ENCODE data around the gene PSMG3.

Gene PSMG3

GRCh38 chr7:1542841-1543747 is 26.7 kb downstream of the PSMG3 start:
- Histone ChIP-seq H3K9me3 (ENCODE audit: insufficient read depth, low read length) (no peaks in the 10 kb centered on the region), H3K4me1 (ENCODE audit: insufficient read depth, insufficient read length) (peaks cover 10% of the 10 kb centered on the region), H3K4me3 (ENCODE audit: insufficient read length, low read depth) (no peak overlapping the region), H3K27me3 (ENCODE audit: insufficient read depth, insufficient read length) (no peaks in the 10 kb centered on the region), H3K9ac (ENCODE audit: insufficient read length, low read depth) (no peak overlapping the region), H3K36me3 (ENCODE audit: insufficient read depth, insufficient read length, low read length) (peaks cover 54% of the 10 kb centered on the region)
- TF ChIP-seq ZNF274 (IDR thresholded peaks at IDR 0.05; ENCODE audit: low read depth, low read length) (no peak), SUZ12 (IDR thresholded peaks at IDR 0.05; ENCODE audit: extremely low read depth, insufficient read depth, insufficient read length) (no peak), YY1 (IDR thresholded peaks at IDR 0.05; ENCODE audit: insufficient read depth, insufficient read length) (no peak)
- no peak for DNase-seq (ENCODE audit: low read depth, low spot score)

GRCh38 chr7:1542329-1542728 is 27.5 kb downstream of the PSMG3 start:
- peaks cover 54% of the 10 kb centered on the region for H3K36me3 ChIP-seq (ENCODE audit: insufficient read depth, insufficient read length, low read length)

GRCh38 chr7:1541431-1542162 is 28.2 kb downstream of the PSMG3 start:
- no peaks in the 10 kb centered on the region for H3K27me3 ChIP-seq (ENCODE audit: insufficient read depth, insufficient read length)
- H3K4me1 ChIP-seq (ENCODE audit: insufficient read depth, insufficient read length) = peaks cover 22% of the 10 kb centered on the region
- H3K9ac ChIP-seq (ENCODE audit: insufficient read length, low read depth) = no peak overlapping the region
- peaks cover 54% of the 10 kb centered on the region for H3K36me3 ChIP-seq (ENCODE audit: insufficient read depth, insufficient read length, low read length)
- no peak overlapping the region for H3K4me3 ChIP-seq (ENCODE audit: insufficient read length, low read depth)
- no peak for DNase-seq (ENCODE audit: low read depth, low spot score)
- no peak for TF ChIP-seq YY1 (IDR thresholded peaks at IDR 0.05; ENCODE audit: insufficient read depth, insufficient read length)
- no peak for TF ChIP-seq ZNF274 (IDR thresholded peaks at IDR 0.05; ENCODE audit: low read depth, low read length)
- TF ChIP-seq SUZ12 (IDR thresholded peaks at IDR 0.05; ENCODE audit: extremely low read depth, insufficient read depth, insufficient read length) = no peak
- no peaks in the 10 kb centered on the region for H3K9me3 ChIP-seq (ENCODE audit: insufficient read depth, low read length)

More at GRCh38 chr7:1542329-1542728, 27.5 kb downstream of the PSMG3 start:
- Histone ChIP-seq H3K9me3 (ENCODE audit: insufficient read depth, low read length) (no peaks in the 10 kb centered on the region), H3K27me3 (ENCODE audit: insufficient read depth, insufficient read length) (no peaks in the 10 kb centered on the region), H3K9ac (ENCODE audit: insufficient read length, low read depth) (no peak overlapping the region), H3K4me1 (ENCODE audit: insufficient read depth, insufficient read length) (peaks cover 17% of the 10 kb centered on the region), H3K4me3 (ENCODE audit: insufficient read length, low read depth) (no peak overlapping the region)
- no peak for DNase-seq (ENCODE audit: low read depth, low spot score)
- TF ChIP-seq ZNF274 (IDR thresholded peaks at IDR 0.05; ENCODE audit: low read depth, low read length) (no peak), SUZ12 (IDR thresholded peaks at IDR 0.05; ENCODE audit: extremely low read depth, insufficient read depth, insufficient read length) (no peak), YY1 (IDR thresholded peaks at IDR 0.05; ENCODE audit: insufficient read depth, insufficient read length) (no peak)

GRCh38 chr7:1540776-1541271 is 29.0 kb downstream of the PSMG3 start:
- H3K9ac ChIP-seq (ENCODE audit: insufficient read length, low read depth) = no peak overlapping the region
- H3K9me3 ChIP-seq (ENCODE audit: insufficient read depth, low read length) = no peaks in the 10 kb centered on the region
- H3K4me1 ChIP-seq (ENCODE audit: insufficient read depth, insufficient read length) = peaks cover 29% of the 10 kb centered on the region
- no peaks in the 10 kb centered on the region for H3K27me3 ChIP-seq (ENCODE audit: insufficient read depth, insufficient read length)
- TF ChIP-seq SUZ12 (IDR thresholded peaks at IDR 0.05; ENCODE audit: extremely low read depth, insufficient read depth, insufficient read length) (no peak), ZNF274 (IDR thresholded peaks at IDR 0.05; ENCODE audit: low read depth, low read length) (no peak), YY1 (IDR thresholded peaks at IDR 0.05; ENCODE audit: insufficient read depth, insufficient read length) (no peak)
- no peak overlapping the region for H3K4me3 ChIP-seq (ENCODE audit: insufficient read length, low read depth)
- no peak for DNase-seq (ENCODE audit: low read depth, low spot score)
- H3K36me3 ChIP-seq (ENCODE audit: insufficient read depth, insufficient read length, low read length) = peaks cover 54% of the 10 kb centered on the region

GRCh38 chr7:1539882-1540775 is 29.7 kb downstream of the PSMG3 start:
- no peak for DNase-seq (ENCODE audit: low read depth, low spot score)
- H3K4me3 ChIP-seq (ENCODE audit: insufficient read length, low read depth) = no peak overlapping the region
- H3K9me3 ChIP-seq (ENCODE audit: insufficient read depth, low read length) = no peaks in the 10 kb centered on the region
- TF ChIP-seq ZNF274 (IDR thresholded peaks at IDR 0.05; ENCODE audit: low read depth, low read length) (no peak), SUZ12 (IDR thresholded peaks at IDR 0.05; ENCODE audit: extremely low read depth, insufficient read depth, insufficient read length) (no peak), YY1 (IDR thresholded peaks at IDR 0.05; ENCODE audit: insufficient read depth, insufficient read length) (no peak)
- peaks cover 31% of the 10 kb centered on the region for H3K4me1 ChIP-seq (ENCODE audit: insufficient read depth, insufficient read length)
- peaks cover 54% of the 10 kb centered on the region for H3K36me3 ChIP-seq (ENCODE audit: insufficient read depth, insufficient read length, low read length)
- H3K9ac ChIP-seq (ENCODE audit: insufficient read length, low read depth) = no peak overlapping the region
- no peaks in the 10 kb centered on the region for H3K27me3 ChIP-seq (ENCODE audit: insufficient read depth, insufficient read length)

GRCh38 chr7:1539181-1539881 is 30.5 kb downstream of the PSMG3 start:
- no peak for TF ChIP-seq SUZ12 (IDR thresholded peaks at IDR 0.05; ENCODE audit: extremely low read depth, insufficient read depth, insufficient read length)
- TF ChIP-seq ZNF274 (IDR thresholded peaks at IDR 0.05; ENCODE audit: low read depth, low read length) = no peak
- no peak for TF ChIP-seq YY1 (IDR thresholded peaks at IDR 0.05; ENCODE audit: insufficient read depth, insufficient read length)

More at GRCh38 chr7:1539181-1539881, 30.5 kb downstream of the PSMG3 start:
- Histone ChIP-seq H3K4me1 (ENCODE audit: insufficient read depth, insufficient read length) (peaks cover 28% of the 10 kb centered on the region), H3K9me3 (ENCODE audit: insufficient read depth, low read length) (no peaks in the 10 kb centered on the region), H3K9ac (ENCODE audit: insufficient read length, low read depth) (no peak overlapping the region), H3K4me3 (ENCODE audit: insufficient read length, low read depth) (no peak overlapping the region), H3K27me3 (ENCODE audit: insufficient read depth, insufficient read length) (no peaks in the 10 kb centered on the region), H3K36me3 (ENCODE audit: insufficient read depth, insufficient read length, low read length) (peaks cover 51% of the 10 kb centered on the region)
- DNase-seq (ENCODE audit: low read depth, low spot score) = no peak

Data from NT2/D1 (cell line).